HG03066 (cell line): Measurements from ENCODE around the gene MAPKBP1.

Experiments used
- ATAC-seq: cut with Tn5 transposase; IDR thresholded peaks from one replicate; pipeline ENCODE4 v1.9.1; 2021; ENCODE audit warnings: low read depth; ENCODE audit not compliant: unreplicated experiment

The MAPKBP1 gene

GRCh38 chr15:41780727-41781126 lies 6.4 kb downstream of the MAPKBP1 start:
- no peak for ATAC-seq

GRCh38 chr15:41782371-41783282 lies 8.3 kb downstream of the MAPKBP1 start:
- ATAC-seq = no peak

GRCh38 chr15:41783296-41783695 lies 9.0 kb downstream of the MAPKBP1 start:
- no peak for ATAC-seq

GRCh38 chr15:41788262-41788661 lies 14.0 kb downstream of the MAPKBP1 start:
- ATAC-seq = no peak

GRCh38 chr15:41789236-41789635 lies 15.0 kb downstream of the MAPKBP1 start:
- no peak for ATAC-seq

- no peak for ATAC-seq
Observed at GRCh38 chr15:41789662-41790061, 15.4 kb downstream of the MAPKBP1 start.

GRCh38 chr15:41790169-41790568 lies 15.9 kb downstream of the MAPKBP1 start:
- no peak for ATAC-seq

- no peak for ATAC-seq
Observed at GRCh38 chr15:41790756-41791546, 16.7 kb downstream of the MAPKBP1 start.

GRCh38 chr15:41791547-41791937 lies 17.3 kb downstream of the MAPKBP1 start:
- no peak for ATAC-seq

- no peak for ATAC-seq
Observed at GRCh38 chr15:41792000-41792637, 17.8 kb downstream of the MAPKBP1 start.

GRCh38 chr15:41794081-41794480 lies 19.8 kb downstream of the MAPKBP1 start:
- ATAC-seq = no peak

- ATAC-seq = no peak
Observed at GRCh38 chr15:41795996-41796856, 21.9 kb downstream of the MAPKBP1 start.

- no peak for ATAC-seq
Observed at GRCh38 chr15:41797201-41797944, 23.1 kb downstream of the MAPKBP1 start.

- ATAC-seq = no peak
Observed at GRCh38 chr15:41798607-41799487, 24.6 kb downstream of the MAPKBP1 start.

- no peak for ATAC-seq
Observed at GRCh38 chr15:41799488-41799805, 25.2 kb downstream of the MAPKBP1 start.

- no peak for ATAC-seq
Observed at GRCh38 chr15:41801185-41801584, 26.9 kb downstream of the MAPKBP1 start.

- ATAC-seq = no peak
Observed at GRCh38 chr15:41801850-41802455, 27.7 kb downstream of the MAPKBP1 start.

GRCh38 chr15:41804361-41804760 lies 30.1 kb downstream of the MAPKBP1 start:
- no peak for ATAC-seq
